Karpas-422 (cell line): ENCODE results near the gene PDLIM3. TPM values are rescaled to one million over a fixed set of nuclear protein-coding genes. Genes with fewer than 3 reads are reported as not detected.

ENCODE experiments used
- DNase-seq: peaks from one replicate; pipeline ENCODE4 v3.0.0-alpha.2; 2015
- H2AFZ ChIP-seq: fragments of 200-600 bp; sonication (generic); 2 replicates; pipeline ENCODE4 v1.6.1; 2014; ENCODE audit warnings: antibody characterized with exemption, low read length, mixed read lengths
- H3K27ac ChIP-seq: fragments of 200-600 bp; sonication (generic); 2 replicates; pipeline ENCODE4 v1.5.1; 2014; ENCODE audit warnings: mild to moderate bottlenecking, low read length, moderate library complexity
- H3K27me3 ChIP-seq: fragments of 200-600 bp; sonication (generic); 2 replicates; pipeline ENCODE4 v1.6.1; 2014; ENCODE audit warnings: low read length, mixed read lengths
- H3K36me3 ChIP-seq: fragments of 200-600 bp; sonication (generic); 2 replicates; pipeline ENCODE4 v1.6.1; 2014; ENCODE audit warnings: low read length, mixed read lengths; ENCODE audit not compliant: insufficient read depth
- H3K4me1 ChIP-seq: fragments of 200-600 bp; sonication (generic); 2 replicates; pipeline ENCODE4 v1.6.1; 2014; ENCODE audit warnings: mild to moderate bottlenecking, low read length, mixed read lengths
- H3K4me2 ChIP-seq: fragments of 200-600 bp; sonication (generic); 2 replicates; pipeline ENCODE4 v1.6.1; 2014; ENCODE audit warnings: low read length, low read depth, mild to moderate bottlenecking; ENCODE audit not compliant: poor library complexity, severe bottlenecking
- H3K4me3 ChIP-seq: fragments of 200-600 bp; sonication (generic); 2 replicates; pipeline ENCODE4 v1.5.1; 2014; ENCODE audit warnings: mild to moderate bottlenecking, antibody characterized with exemption, low read length, mixed read lengths
- H3K79me2 ChIP-seq: fragments of 200-600 bp; sonication (generic); 2 replicates; pipeline ENCODE4 v1.6.1; 2014; ENCODE audit warnings: mild to moderate bottlenecking, low read length, mixed read lengths
- H3K9ac ChIP-seq: fragments of 200-600 bp; sonication (generic); 2 replicates; pipeline ENCODE4 v1.6.0; 2014; ENCODE audit warnings: low read length
- H3K9me2 ChIP-seq: fragments of 200-600 bp; sonication (generic), shearing (Covaris generic); replicated peaks from 2 replicates; pipeline ENCODE4 v1.6.0; 2014; ENCODE audit warnings: mild to moderate bottlenecking, low read length, moderate library complexity; ENCODE audit not compliant: insufficient read depth
- H3K9me3 ChIP-seq: fragments of 300-700, 200-600 bp; sonication (generic); 2 replicates; pipeline ENCODE4 v1.6.1; 2014; ENCODE audit warnings: low read length, mixed read lengths
- H4K20me1 ChIP-seq: fragments of 200-600 bp; sonication (generic); 2 replicates; pipeline ENCODE4 v1.6.1; 2014; ENCODE audit warnings: mild to moderate bottlenecking, antibody characterized with exemption, low read length, low read depth; ENCODE audit not compliant: insufficient read depth
- total RNA-seq: library from RNA; depleted of rRNA; stranded (reverse); fragments of >200 nt; shearing (Covaris generic); gene quantifications from 2 replicates; pipeline ENCODE4 v1.2.3, GENCODE V29; 2014; ENCODE audit warnings: low replicate concordance

Gene PDLIM3
- total RNA-seq, 1 experiment from 2014 or later = not detected

GRCh38 chr4:185481401-185481800, 53.9 kb downstream of the PDLIM3 start:
- no peaks in the 10 kb centered on the region for H3K4me1 ChIP-seq
- DNase-seq = no peak
- no peaks in the 10 kb centered on the region for H3K9me2 ChIP-seq
- H3K9ac ChIP-seq = no peak overlapping the region
- no peak overlapping the region for H3K4me3 ChIP-seq
- H3K79me2 ChIP-seq = no peaks in the 10 kb centered on the region
- no peaks in the 10 kb centered on the region for H3K9me3 ChIP-seq
- no peak overlapping the region for H2AFZ ChIP-seq
- no peak overlapping the region for H3K4me2 ChIP-seq
- H3K27me3 ChIP-seq = no peaks in the 10 kb centered on the region
- no peaks in the 10 kb centered on the region for H3K36me3 ChIP-seq
- H3K27ac ChIP-seq = no peak overlapping the region
- H4K20me1 ChIP-seq = no peaks in the 10 kb centered on the region

- H3K4me2 ChIP-seq = no peak overlapping the region
- no peak overlapping the region for H2AFZ ChIP-seq
- H3K27ac ChIP-seq = no peak overlapping the region
- no peaks in the 10 kb centered on the region for H3K4me1 ChIP-seq
- H4K20me1 ChIP-seq = no peaks in the 10 kb centered on the region
- H3K9me3 ChIP-seq = no peaks in the 10 kb centered on the region
- H3K9ac ChIP-seq = no peak overlapping the region
- H3K27me3 ChIP-seq = no peaks in the 10 kb centered on the region
- no peak for DNase-seq
- no peaks in the 10 kb centered on the region for H3K9me2 ChIP-seq
- H3K36me3 ChIP-seq = no peaks in the 10 kb centered on the region
- no peak overlapping the region for H3K4me3 ChIP-seq
- H3K79me2 ChIP-seq = no peaks in the 10 kb centered on the region
Measured at GRCh38 chr4:185480016-185480732, 55.1 kb downstream of the PDLIM3 start.

GRCh38 chr4:185479507-185479971, 55.8 kb downstream of the PDLIM3 start:
- H4K20me1 ChIP-seq = no peaks in the 10 kb centered on the region
- H3K9me3 ChIP-seq = no peaks in the 10 kb centered on the region
- H3K4me2 ChIP-seq = no peak overlapping the region
- no peaks in the 10 kb centered on the region for H3K27me3 ChIP-seq
- no peak overlapping the region for H3K4me3 ChIP-seq
- no peak overlapping the region for H2AFZ ChIP-seq
- no peaks in the 10 kb centered on the region for H3K4me1 ChIP-seq
- H3K9ac ChIP-seq = no peak overlapping the region
- H3K9me2 ChIP-seq = no peaks in the 10 kb centered on the region
- H3K79me2 ChIP-seq = no peaks in the 10 kb centered on the region
- H3K27ac ChIP-seq = no peak overlapping the region
- no peaks in the 10 kb centered on the region for H3K36me3 ChIP-seq
- no peak for DNase-seq

GRCh38 chr4:185473247-185473646, 62.1 kb downstream of the PDLIM3 start:
- Histone ChIP-seq H3K79me2 (no peaks in the 10 kb centered on the region), H3K4me2 (no peak overlapping the region), H3K27ac (no peak overlapping the region), H3K9me3 (no peaks in the 10 kb centered on the region), H3K27me3 (no peaks in the 10 kb centered on the region), H2AFZ (no peak overlapping the region), H4K20me1 (no peaks in the 10 kb centered on the region), H3K9ac (no peak overlapping the region), H3K9me2 (no peaks in the 10 kb centered on the region), H3K36me3 (no peaks in the 10 kb centered on the region), H3K4me3 (no peak overlapping the region), H3K4me1 (peaks cover 17% of the 10 kb centered on the region)
- DNase-seq = no peak

GRCh38 chr4:185472103-185472542, 63.2 kb downstream of the PDLIM3 start:
- DNase-seq = peak; percentile 42
- Histone ChIP-seq H3K27me3 (no peaks in the 10 kb centered on the region), H3K4me2 (peak overlapping the region; percentile 76), H3K36me3 (no peaks in the 10 kb centered on the region), H3K9me2 (no peaks in the 10 kb centered on the region), H3K27ac (no peak overlapping the region), H3K9ac (peak overlapping the region; percentile 64), H4K20me1 (no peaks in the 10 kb centered on the region), H3K4me3 (peak overlapping the region; percentile 67), H3K79me2 (no peaks in the 10 kb centered on the region), H2AFZ (peak overlapping the region; percentile 84), H3K9me3 (no peaks in the 10 kb centered on the region), H3K4me1 (peaks cover 17% of the 10 kb centered on the region)

GRCh38 chr4:185471235-185472102, 63.8 kb downstream of the PDLIM3 start, which contains the start of gene CCDC110:
CCDC110 (minus strand) TSS chr4:185471733; CDS start chr4:185471683, 50 bp downstream.
- H3K36me3 ChIP-seq = no peaks in the 10 kb centered on the region
- no peaks in the 10 kb centered on the region for H3K79me2 ChIP-seq
- peak within 1 kb of the TSS; percentile 84 for H2AFZ ChIP-seq
- no peaks in the 10 kb centered on the region for H3K9me2 ChIP-seq
- DNase-seq = peak; percentile 90
- no peaks in the 10 kb centered on the region for H4K20me1 ChIP-seq
- H3K27me3 ChIP-seq = no peaks in the 10 kb centered on the region
- H3K9ac ChIP-seq = peak within 1 kb of the TSS; percentile 64
- H3K4me3 ChIP-seq = peak within 1 kb of the TSS; percentile 67
- peaks cover 17% of the 10 kb centered on the region for H3K4me1 ChIP-seq
- H3K4me2 ChIP-seq = peak within 1 kb of the TSS; percentile 76
- H3K27ac ChIP-seq = no peak within 1 kb of the TSS
- no peaks in the 10 kb centered on the region for H3K9me3 ChIP-seq

- Histone ChIP-seq H4K20me1 (no peaks in the 10 kb centered on the region), H3K27ac (no peak overlapping the region), H3K4me3 (peak overlapping the region; percentile 64), H3K4me1 (peaks cover 17% of the 10 kb centered on the region), H3K9me2 (no peaks in the 10 kb centered on the region), H3K27me3 (no peaks in the 10 kb centered on the region), H3K36me3 (no peaks in the 10 kb centered on the region), H3K4me2 (peak overlapping the region; percentile 69), H3K9ac (peak overlapping the region; percentile 50), H3K79me2 (no peaks in the 10 kb centered on the region), H3K9me3 (no peaks in the 10 kb centered on the region), H2AFZ (peak overlapping the region; percentile 84; the same call in 1 of the 2 replicates)
- DNase-seq = no peak
Measured at GRCh38 chr4:185470501-185471195, 64.7 kb downstream of the PDLIM3 start.
